H9 (cell line): ENCODE results near the gene C18orf63. TPM values are rescaled to one million over a fixed set of nuclear protein-coding genes. Genes with fewer than 3 reads are reported as not detected.
A peak's percentile ranks its signal among the peaks of the same experiment; 100 is the strongest.
"Not testable (repeated sequence)": the region's sequence is repeated elsewhere in the genome, so short reads cannot be mapped to it uniquely, and the experiment has no call there.

ENCODE experiments used
- DNase-seq: peaks from one replicate; pipeline ENCODE4 v3.0.0-alpha.2; 2017
- H2AFZ ChIP-seq: one replicate; pipeline ENCODE4 v1.6.1; 2013; ENCODE audit warnings: mild to moderate bottlenecking, low read length, control low read depth, moderate library complexity
- H2AK5ac ChIP-seq: 2 replicates; pipeline ENCODE4 v1.6.1; 2013; ENCODE audit warnings: low read length, control low read depth, mixed read lengths; ENCODE audit not compliant: insufficient read length
- H2BK120ac ChIP-seq: one replicate; pipeline ENCODE4 v1.6.1; 2013; ENCODE audit warnings: low read depth, mild to moderate bottlenecking, low read length, control low read depth, inconsistent platforms; ENCODE audit not compliant: poor library complexity, severe bottlenecking
- H2BK12ac ChIP-seq: 2 replicates; pipeline ENCODE4 v1.6.1; 2013; ENCODE audit warnings: low read length, control low read depth, mixed read lengths, low read depth; ENCODE audit not compliant: insufficient read length
- H2BK15ac ChIP-seq: 2 replicates; pipeline ENCODE4 v1.6.1; 2013; ENCODE audit warnings: low read depth, low read length, control low read depth
- H2BK20ac ChIP-seq: one replicate; pipeline ENCODE4 v1.6.1; 2013; ENCODE audit warnings: low read depth, mild to moderate bottlenecking, low read length, control low read depth, inconsistent platforms; ENCODE audit not compliant: poor library complexity, severe bottlenecking
- H2BK5ac ChIP-seq: 2 replicates; pipeline ENCODE4 v1.6.1; 2013; ENCODE audit warnings: low read length, control low read depth, mixed read lengths; ENCODE audit not compliant: insufficient read length
- H3K14ac ChIP-seq: 2 replicates; pipeline ENCODE4 v1.6.1; 2013; ENCODE audit warnings: low read length, control low read depth; ENCODE audit not compliant: insufficient read depth
- H3K18ac ChIP-seq: 2 replicates; pipeline ENCODE4 v1.6.1; 2013; ENCODE audit warnings: low read depth, mild to moderate bottlenecking, mixed read lengths, low read length, control low read depth; ENCODE audit not compliant: insufficient read length
- H3K23ac ChIP-seq: 2 replicates; pipeline ENCODE4 v1.6.1; 2013; ENCODE audit warnings: low read length, control low read depth, mixed read lengths, low read depth; ENCODE audit not compliant: insufficient read length
- H3K23me2 ChIP-seq: 2 replicates; pipeline ENCODE4 v1.6.1; 2013; ENCODE audit warnings: low read depth, mild to moderate bottlenecking, mixed read lengths, low read length, control low read depth; ENCODE audit not compliant: insufficient read length, poor library complexity, severe bottlenecking
- H3K27ac ChIP-seq: 2 replicates; pipeline ENCODE4 v1.5.1; 2013; ENCODE audit warnings: low read length, control low read depth, mixed read lengths, low read depth; ENCODE audit not compliant: insufficient read length
- H3K27me3 ChIP-seq: 2 replicates; pipeline ENCODE4 v1.6.1; 2013; ENCODE audit warnings: low read length, control low read depth, inconsistent platforms; ENCODE audit not compliant: insufficient read depth
- H3K4ac ChIP-seq: 2 replicates; pipeline ENCODE4 v1.6.1; 2013; ENCODE audit warnings: low read depth, mild to moderate bottlenecking, control low read depth, inconsistent platforms, low read length, moderate library complexity
- H3K4me1 ChIP-seq: 2 replicates; pipeline ENCODE4 v1.6.1; 2013; ENCODE audit warnings: low read length, control low read depth, inconsistent platforms; ENCODE audit not compliant: insufficient read depth
- H3K4me2 ChIP-seq: 2 replicates; pipeline ENCODE4 v1.6.1; 2013; ENCODE audit warnings: low read length, control low read depth, mixed read lengths; ENCODE audit not compliant: insufficient read length, insufficient read depth
- H3K56ac ChIP-seq: 2 replicates; pipeline ENCODE4 v1.6.1; 2013; ENCODE audit warnings: low read depth, mild to moderate bottlenecking, mixed read lengths, low read length, control low read depth; ENCODE audit not compliant: insufficient read length
- H3K79me1 ChIP-seq: 2 replicates; pipeline ENCODE4 v1.6.1; 2013; ENCODE audit warnings: low read depth, mild to moderate bottlenecking, moderate library complexity, low read length, control low read depth, inconsistent platforms; ENCODE audit not compliant: insufficient read depth, poor library complexity, severe bottlenecking
- H3K79me2 ChIP-seq: 2 replicates; pipeline ENCODE4 v1.6.1; 2013; ENCODE audit warnings: low read length, control low read depth, inconsistent platforms; ENCODE audit not compliant: insufficient read depth
- H3K9ac ChIP-seq: 2 replicates; pipeline ENCODE4 v1.6.1; 2013; ENCODE audit warnings: low read length, control low read depth, mixed read lengths; ENCODE audit not compliant: insufficient read length; ENCODE audit errors: extremely low read depth
- H3K9me3 ChIP-seq: one replicate; pipeline ENCODE4 v1.6.1; 2013; ENCODE audit warnings: low read depth, low read length, inconsistent platforms; ENCODE audit not compliant: control insufficient read depth
- H3T11ph ChIP-seq: one replicate; pipeline ENCODE4 v1.6.1; 2013; ENCODE audit warnings: mild to moderate bottlenecking, low read length, control low read depth, inconsistent platforms
- H4K20me1 ChIP-seq: one replicate; pipeline ENCODE4 v1.6.1; 2013; ENCODE audit not compliant: control insufficient read depth, insufficient read length, insufficient read depth
- H4K5ac ChIP-seq: 2 replicates; pipeline ENCODE4 v1.6.1; 2013; ENCODE audit warnings: low read depth, mild to moderate bottlenecking, mixed read lengths, low read length, control low read depth; ENCODE audit not compliant: insufficient read length
- H4K8ac ChIP-seq: replicated peaks from 2 replicates; pipeline ENCODE4 v1.6.1; 2013; ENCODE audit warnings: low read length, control low read depth, mixed read lengths, low read depth; ENCODE audit not compliant: insufficient read length
- H4K91ac ChIP-seq: 2 replicates; pipeline ENCODE4 v1.6.1; 2013; ENCODE audit warnings: low read depth, mild to moderate bottlenecking, moderate library complexity, mixed read lengths, low read length, control low read depth; ENCODE audit not compliant: insufficient read length
- H3K27ac Mint-ChIP-seq, 3 experiments: 2 replicates in 2 of 3; 3 replicates in 1 of 3; pipeline ENCODE4 v1.8.0; 2020 to 2021; ENCODE audit warnings: mixed read lengths in 3 of 3, mild to moderate bottlenecking in 1 of 3, moderate library complexity in 1 of 3
- H3K27me3 Mint-ChIP-seq: 2 replicates; pipeline ENCODE4 v1.8.0; 2021; ENCODE audit warnings: low read depth, mild to moderate bottlenecking, moderate library complexity, mixed read lengths
- H3K36me3 Mint-ChIP-seq, 3 experiments: 2 replicates in 2 of 3; 3 replicates in 1 of 3; pipeline ENCODE4 v1.8.0; 2020 to 2021; ENCODE audit warnings: low read depth in 3 of 3, mixed read lengths in 3 of 3; ENCODE audit not compliant: insufficient read depth in 1 of 3
- H3K4me1 Mint-ChIP-seq, 2 experiments: 2 replicates each; pipeline ENCODE4 v1.8.0; 2020; ENCODE audit warnings: mixed read lengths in 2 of 2
- H3K4me3 Mint-ChIP-seq, 2 experiments: 2 replicates in 1 of 2; 3 replicates in 1 of 2; pipeline ENCODE4 v1.8.0; 2020 to 2021; ENCODE audit warnings: mild to moderate bottlenecking in 2 of 2, mixed read lengths in 2 of 2, moderate library complexity in 1 of 2
- H3K9me3 Mint-ChIP-seq, 2 experiments: 2 replicates in 1 of 2; 3 replicates in 1 of 2; pipeline ENCODE4 v1.8.0; 2020; ENCODE audit warnings: mild to moderate bottlenecking in 2 of 2, mixed read lengths in 2 of 2, moderate library complexity in 1 of 2
- CTCF ChIP-seq: fragments of 200-600 bp; sonication (generic); conservative IDR thresholded peaks from 3 replicates; pipeline ENCODE4 v1.8.0; 2021; ENCODE audit warnings: antibody characterized with exemption, mild to moderate bottlenecking
- WGBS: extraction: QIAGEN DNeasy Blood & Tissue Kit; methylation state at CpG from one replicate; pipeline ENCODE4 v1.1.7; 2013; ENCODE audit warnings: missing lambda C conversion rate, low lambda C conversion rate, mixed read lengths; ENCODE audit not compliant: insufficient read length; ENCODE audit errors: extremely low coverage; 5-methylcytosine and 5-hydroxymethylcytosine counted together
- total RNA-seq: library from RNA; stranded (reverse); gene quantifications from 2 replicates; pipeline ENCODE4 v1.2.1, GENCODE V29; 2021

Gene C18orf63
- total RNA-seq, 1 experiment from 2014 or later, result not detected

- Histone ChIP-seq H4K91ac (no peak overlapping the region), H2BK12ac (no peak overlapping the region), H3K14ac (no peak overlapping the region), H3K9ac (no peak overlapping the region), H4K20me1 (no peaks in the 10 kb centered on the region), H3K23me2 (no peaks in the 10 kb centered on the region), H2BK15ac (no peak overlapping the region), H3K4ac (no peak overlapping the region), H3K27ac (no peak overlapping the region), H2AFZ (no peak overlapping the region), H3K79me2 (peaks cover 14% of the 10 kb centered on the region; the same call in 1 of the 2 replicates), H2BK5ac (no peak overlapping the region), H3K23ac (no peak overlapping the region), H3K4me2 (no peak overlapping the region), H3K27me3 (no peaks in the 10 kb centered on the region), H2AK5ac (no peak overlapping the region), H4K5ac (no peak overlapping the region), H3T11ph (no peak overlapping the region), H2BK20ac (no peak overlapping the region), H4K8ac (no peak overlapping the region), H3K9me3 (no peaks in the 10 kb centered on the region), H2BK120ac (no peak overlapping the region), H3K79me1 (peaks cover 2% of the 10 kb centered on the region), H3K18ac (no peak overlapping the region), H3K4me1 (peaks cover 41% of the 10 kb centered on the region), H3K56ac (no peak overlapping the region)
- Mint-ChIP-seq H3K9me3 (no peaks in the 10 kb centered on the region), H3K4me1 (peaks cover 73 to 75% of the 10 kb centered on the region in 2 experiments), H3K27me3 (no peaks in the 10 kb centered on the region), H3K36me3 (peaks cover 0 to 3% (median 2%) of the 10 kb centered on the region in 3 experiments; a peak in 1 of 7 replicates), H3K4me3 (no peak overlapping the region), H3K27ac (peak overlapping the region in 2 of 3 experiments; percentile 48 to 57; a peak in 3 of 7 replicates)
- TF ChIP-seq CTCF, result no peak
- WGBS, result no CpG with 5 or more reads among the region's 1 CpG
- no peak for DNase-seq
Measured at GRCh38 chr18:74284980-74285355, 30.7 kb upstream of the C18orf63 start.

GRCh38 chr18:74285583-74285982 is 30.1 kb upstream of the C18orf63 start:
- H4K8ac ChIP-seq, H3K27ac Mint-ChIP-seq, H2BK15ac ChIP-seq: not testable (repeated sequence)

More at GRCh38 chr18:74285583-74285982, 30.1 kb upstream of the C18orf63 start:
- not testable (repeated sequence) for H3K14ac ChIP-seq, H2BK120ac ChIP-seq, H3K79me1 ChIP-seq, H3K4ac ChIP-seq, H2BK12ac ChIP-seq, H3T11ph ChIP-seq, DNase-seq, H3K4me3 Mint-ChIP-seq, H3K23ac ChIP-seq, H3K27ac ChIP-seq, H3K18ac ChIP-seq, H3K56ac ChIP-seq, H3K9me3 ChIP-seq, H4K20me1 ChIP-seq, H4K5ac ChIP-seq, H3K27me3 ChIP-seq, H3K23me2 ChIP-seq, H2AFZ ChIP-seq, H2AK5ac ChIP-seq, H2BK5ac ChIP-seq, H3K9me3 Mint-ChIP-seq, H4K91ac ChIP-seq, H3K27me3 Mint-ChIP-seq, H3K4me2 ChIP-seq, H3K36me3 Mint-ChIP-seq, H2BK20ac ChIP-seq, H3K9ac ChIP-seq
- Histone ChIP-seq H3K79me2 (peaks cover 14% of the 10 kb centered on the region; the same call in 1 of the 2 replicates), H3K4me1 (peaks cover 40% of the 10 kb centered on the region)
- H3K4me1 Mint-ChIP-seq, result peaks cover 76% of the 10 kb centered on the region in 2 experiments
- WGBS, result no CpG with 5 or more reads among the region's 3 CpGs
